Cerebellar nuclear complex (tissue), 1 donor: ENCODE data around the gene MIER3.
"Not testable (repeated sequence)": the region's sequence is repeated elsewhere in the genome, so short reads cannot be mapped to it uniquely, and the experiment has no call there.

ENCODE experiments used
- DNase-seq, 2 experiments: peaks; one replicate each; lab custom pipeline; 2025; lab: John Stamatoyannopoulos, UW

Gene MIER3, protein sequence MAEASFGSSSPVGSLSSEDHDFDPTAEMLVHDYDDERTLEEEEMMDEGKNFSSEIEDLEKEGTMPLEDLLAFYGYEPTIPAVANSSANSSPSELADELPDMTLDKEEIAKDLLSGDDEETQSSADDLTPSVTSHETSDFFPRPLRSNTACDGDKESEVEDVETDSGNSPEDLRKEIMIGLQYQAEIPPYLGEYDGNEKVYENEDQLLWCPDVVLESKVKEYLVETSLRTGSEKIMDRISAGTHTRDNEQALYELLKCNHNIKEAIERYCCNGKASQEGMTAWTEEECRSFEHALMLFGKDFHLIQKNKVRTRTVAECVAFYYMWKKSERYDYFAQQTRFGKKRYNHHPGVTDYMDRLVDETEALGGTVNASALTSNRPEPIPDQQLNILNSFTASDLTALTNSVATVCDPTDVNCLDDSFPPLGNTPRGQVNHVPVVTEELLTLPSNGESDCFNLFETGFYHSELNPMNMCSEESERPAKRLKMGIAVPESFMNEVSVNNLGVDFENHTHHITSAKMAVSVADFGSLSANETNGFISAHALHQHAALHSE

DNA sequence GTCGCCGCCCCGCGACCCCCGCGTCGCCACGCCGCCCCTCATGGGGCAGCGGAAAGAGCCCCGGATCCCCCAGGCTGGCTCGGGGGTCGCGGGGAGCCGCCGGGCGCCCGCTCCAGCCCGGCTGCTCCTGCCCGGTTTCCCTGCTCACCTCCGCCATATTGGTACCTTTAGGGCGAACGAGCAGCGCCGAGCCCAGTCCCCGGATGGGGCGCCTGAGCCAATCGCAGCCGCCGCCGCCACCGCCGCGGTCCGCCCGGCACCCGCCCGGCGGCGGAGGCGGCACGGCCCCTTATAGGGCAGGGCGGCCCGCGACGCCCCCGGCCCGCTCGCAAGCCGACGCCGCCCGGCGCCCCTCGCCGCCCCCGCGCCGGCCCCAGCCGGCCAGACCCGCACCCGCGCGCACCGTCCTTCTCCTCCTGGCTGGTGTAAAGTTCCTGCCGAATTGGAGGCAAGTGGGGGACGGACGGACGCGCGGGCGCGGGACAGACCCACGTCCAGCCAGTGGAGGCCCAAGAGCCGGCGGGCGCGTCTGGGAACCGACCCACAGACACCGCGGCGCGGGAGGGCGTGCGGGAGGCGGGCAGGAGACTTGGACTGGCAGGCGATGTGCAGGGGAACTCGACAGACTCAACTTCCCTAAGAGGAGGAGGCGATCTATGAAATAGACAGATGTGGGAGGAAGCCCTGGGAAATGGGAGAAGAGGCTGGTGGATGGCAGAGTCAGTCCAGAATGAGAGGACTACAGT, at the start of gene MIER3:
MIER3 (minus strand) TSS at position 178 of the 746 bp plus-strand sequence; CDS start at position 157, 21 bp downstream.
- no peak for DNase-seq

DNA sequence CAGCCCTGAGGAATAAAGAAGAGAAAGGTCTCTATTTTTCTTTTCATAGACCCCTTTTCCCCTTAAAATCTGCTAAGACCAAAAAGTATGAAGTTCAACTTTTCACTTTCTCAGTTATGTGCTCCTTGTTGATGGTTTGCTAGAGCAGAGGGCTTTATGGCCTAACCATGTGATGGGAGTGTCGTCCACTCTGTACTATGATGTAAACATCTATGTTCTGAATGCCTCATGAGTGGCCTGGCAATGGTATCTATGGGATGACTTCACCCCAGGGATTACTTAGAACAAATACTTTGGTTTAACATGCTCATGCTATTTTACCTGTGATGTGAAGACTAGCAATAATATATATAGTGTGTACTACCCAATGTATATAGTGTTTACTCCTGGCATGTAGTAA, 43.7 kb upstream of the MIER3 start:
- no peak for DNase-seq

- no peak for DNase-seq
Measured at GRCh38 chr5:56993241-56993640, 41.3 kb upstream of the MIER3 start.

DNA sequence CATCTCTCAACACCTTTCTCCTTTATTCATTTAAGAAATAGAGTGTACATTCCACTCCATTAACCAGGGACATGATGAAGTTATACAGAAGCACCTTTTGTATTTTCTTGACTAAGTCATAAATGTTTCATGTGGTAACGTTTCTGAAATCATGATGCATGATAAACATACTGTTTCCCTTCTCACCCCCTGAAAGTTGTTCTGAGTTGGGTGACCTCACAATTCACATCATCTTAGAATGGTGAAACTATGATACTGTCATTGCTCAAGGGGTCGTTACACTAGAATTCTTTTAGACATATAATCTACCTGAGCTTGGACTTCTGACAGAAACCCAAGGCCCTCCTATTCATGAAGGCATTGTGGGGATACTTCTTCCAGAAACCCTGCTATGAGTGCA, 37.8 kb upstream of the MIER3 start:
- no peak for DNase-seq

DNA sequence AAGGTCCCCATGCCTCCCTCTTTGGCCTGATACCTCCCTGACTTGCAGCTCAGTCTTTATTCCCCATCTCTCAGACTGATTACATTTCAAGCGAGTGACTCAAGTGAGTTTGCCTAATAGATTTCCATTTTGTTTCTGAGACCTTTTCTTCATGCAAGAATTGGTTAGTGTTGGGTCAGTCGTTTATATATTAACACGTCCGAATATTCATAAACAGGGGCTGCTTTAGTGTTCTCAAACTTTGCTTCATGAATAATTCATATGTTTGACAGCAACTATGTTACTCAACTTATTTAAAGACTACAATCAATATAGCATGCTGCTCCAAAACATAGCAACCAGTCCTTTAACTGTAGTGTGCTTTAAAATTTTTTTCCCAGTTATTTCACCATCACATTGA, 36.6 kb upstream of the MIER3 start:
- DNase-seq: no peak

DNA sequence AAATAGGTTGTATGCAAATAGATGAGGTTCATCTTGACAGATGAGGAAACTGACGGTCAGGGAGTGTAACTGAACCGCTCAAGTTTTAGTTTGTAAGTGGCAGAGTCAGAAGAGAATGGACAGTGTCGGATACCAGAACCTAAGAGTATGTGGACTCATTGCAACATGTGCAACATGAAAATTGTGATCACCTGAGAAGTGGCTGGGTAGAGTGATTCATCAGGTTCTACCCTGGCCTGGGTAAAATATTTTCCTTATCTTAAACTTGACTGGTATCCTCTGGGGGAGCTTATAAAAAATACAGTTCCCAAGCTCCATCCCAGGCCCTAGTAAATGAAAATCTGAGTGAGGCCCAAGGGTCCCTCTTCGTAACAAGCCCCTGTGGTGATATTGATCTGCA, 35.2 kb upstream of the MIER3 start:
- no peak for DNase-seq

DNA sequence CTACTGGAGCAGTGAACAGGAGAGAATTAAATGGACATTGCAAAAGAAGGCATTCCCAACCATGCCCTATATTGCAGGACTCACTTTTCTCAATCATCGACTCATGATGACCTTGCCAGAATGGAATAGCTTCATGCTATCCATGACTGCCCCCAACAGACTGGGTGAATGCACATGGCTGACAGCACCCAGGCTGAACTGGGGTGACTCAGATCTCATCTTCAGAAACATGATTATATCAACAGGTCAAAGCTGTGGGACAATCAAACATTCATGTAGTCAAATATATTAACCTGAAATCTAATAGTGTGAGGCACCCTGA, 34.7 kb upstream of the MIER3 start:
- no peak for DNase-seq

- DNase-seq: no peak
Measured at GRCh38 chr5:56985936-56986625, 34.2 kb upstream of the MIER3 start.

DNA sequence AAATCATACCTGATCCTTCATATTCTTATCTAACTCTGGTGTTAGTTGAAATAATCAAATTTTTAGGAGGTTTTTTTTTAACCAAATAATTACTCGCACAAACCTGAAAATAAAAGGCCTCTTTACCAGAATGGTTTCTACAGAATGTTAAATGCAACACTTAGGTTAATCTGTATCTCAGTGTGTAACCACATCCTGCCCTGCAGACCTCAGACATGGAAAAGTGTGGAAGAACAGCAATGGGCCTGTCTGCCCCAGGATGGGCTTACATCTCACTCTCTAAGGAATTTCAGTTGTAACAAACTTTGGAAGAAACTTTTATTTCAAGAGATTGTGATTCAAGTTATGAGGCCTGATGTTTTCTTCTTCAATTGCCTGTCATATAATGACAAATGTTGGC, 32.5 kb upstream of the MIER3 start:
- no peak for DNase-seq

DNA sequence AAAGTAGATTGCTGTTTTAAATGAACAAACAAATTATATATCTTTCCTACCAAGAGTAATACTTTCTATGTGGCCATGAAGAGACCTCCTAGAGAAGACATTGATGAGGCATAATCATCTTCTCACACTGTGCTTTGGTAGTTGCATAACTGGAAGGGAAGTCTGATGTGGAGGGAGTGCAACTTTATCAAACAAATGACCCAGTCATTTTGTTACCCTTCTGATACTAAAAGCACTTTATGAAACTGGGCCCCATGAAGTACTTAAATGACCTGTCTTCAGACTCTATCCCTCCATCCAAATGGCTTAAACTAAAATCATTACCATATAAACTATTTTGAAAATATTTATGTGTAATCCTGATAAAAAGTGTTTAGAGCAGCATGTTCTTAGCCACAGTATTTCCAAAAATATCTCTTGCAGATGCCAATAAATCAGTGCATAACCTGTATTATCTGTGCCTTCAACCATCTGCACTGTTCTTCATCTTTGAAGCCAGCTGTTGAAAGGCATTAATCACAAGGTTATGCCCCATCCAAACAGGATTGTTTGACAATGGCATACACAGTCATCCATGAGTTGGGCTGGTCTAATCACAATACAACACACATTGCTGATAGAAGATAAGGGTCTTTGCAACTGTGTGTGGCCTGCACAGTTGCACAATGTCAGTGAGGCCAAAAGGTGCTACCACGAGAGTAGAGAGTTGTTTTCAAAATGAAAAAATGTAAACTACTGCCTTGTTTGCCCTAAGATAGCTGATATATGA, 31.9 kb upstream of the MIER3 start:
- DNase-seq: no peak

GRCh38 chr5:56981548-56982315, 29.8 kb upstream of the MIER3 start:
- DNase-seq: no peak

GRCh38 chr5:56979968-56980367, 28.0 kb upstream of the MIER3 start:
- DNase-seq: no peak

- not testable (repeated sequence) for DNase-seq
Measured at GRCh38 chr5:56979526-56979925, 27.6 kb upstream of the MIER3 start.

GRCh38 chr5:56977822-56978221, 25.9 kb upstream of the MIER3 start:
- DNase-seq: no peak

DNA sequence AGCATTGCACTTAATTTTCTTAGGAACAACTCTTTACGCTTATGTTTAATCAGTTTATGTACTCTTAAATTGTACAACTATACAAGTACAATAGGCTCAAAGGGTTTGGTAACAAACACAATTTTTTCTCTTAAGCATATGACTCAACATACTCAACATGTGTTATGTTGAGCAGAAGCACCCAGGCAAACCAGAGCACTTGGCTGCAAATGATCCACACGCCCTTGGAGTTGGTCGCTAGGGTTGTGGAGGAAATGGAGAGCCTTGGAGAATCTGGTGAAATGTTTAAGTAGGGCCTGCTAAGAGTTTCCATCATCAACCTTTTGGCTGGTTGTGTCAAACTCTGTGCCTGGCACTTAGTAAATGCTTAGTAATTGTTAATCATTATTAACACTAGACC, 25.1 kb upstream of the MIER3 start:
- no peak for DNase-seq

- no peak for DNase-seq
Measured at GRCh38 chr5:56974241-56974640, 22.3 kb upstream of the MIER3 start.

- no peak for DNase-seq
Measured at GRCh38 chr5:56973473-56973872, 21.6 kb upstream of the MIER3 start.

DNA sequence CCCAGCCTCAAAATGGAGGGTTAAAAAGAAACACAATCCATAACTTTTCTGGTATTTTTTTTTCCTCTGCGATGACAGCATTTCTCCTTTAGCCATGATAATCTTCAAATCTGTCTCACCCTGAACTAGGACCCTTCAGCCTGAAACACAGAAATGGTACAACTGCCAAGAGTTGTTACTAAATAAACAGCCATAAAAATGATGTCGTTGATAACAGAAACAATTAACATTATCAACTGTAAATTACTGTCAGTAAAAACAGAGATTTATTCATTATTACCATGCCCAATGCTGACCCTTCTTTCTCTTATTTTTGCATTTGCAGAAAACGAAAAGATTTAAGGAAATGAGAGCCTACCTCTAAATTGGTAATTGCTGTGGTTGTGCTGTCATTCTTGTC, 19.4 kb upstream of the MIER3 start:
- DNase-seq: no peak

- no peak for DNase-seq
Measured at GRCh38 chr5:56964173-56964572, 12.2 kb upstream of the MIER3 start.

- DNase-seq: no peak
Measured at GRCh38 chr5:56963246-56963645, 11.3 kb upstream of the MIER3 start.

- DNase-seq: no peak
Measured at GRCh38 chr5:56962286-56962685, 10.4 kb upstream of the MIER3 start.
